Mesangial cell (primary cell): ENCODE data around the gene PSMD2. TPM values are rescaled to one million over a fixed set of nuclear protein-coding genes. Genes with fewer than 3 reads are reported as not detected.

Experiments used
- total RNA-seq: library from RNA; depleted of rRNA; stranded (reverse); fragments of >200 nt; gene quantifications from 2 replicates; pipeline ENCODE4 v1.2.3, GENCODE V29; 2015

PSMD2 gene
- 278 and 988 TPM in 2 replicates for total RNA-seq

DNA sequence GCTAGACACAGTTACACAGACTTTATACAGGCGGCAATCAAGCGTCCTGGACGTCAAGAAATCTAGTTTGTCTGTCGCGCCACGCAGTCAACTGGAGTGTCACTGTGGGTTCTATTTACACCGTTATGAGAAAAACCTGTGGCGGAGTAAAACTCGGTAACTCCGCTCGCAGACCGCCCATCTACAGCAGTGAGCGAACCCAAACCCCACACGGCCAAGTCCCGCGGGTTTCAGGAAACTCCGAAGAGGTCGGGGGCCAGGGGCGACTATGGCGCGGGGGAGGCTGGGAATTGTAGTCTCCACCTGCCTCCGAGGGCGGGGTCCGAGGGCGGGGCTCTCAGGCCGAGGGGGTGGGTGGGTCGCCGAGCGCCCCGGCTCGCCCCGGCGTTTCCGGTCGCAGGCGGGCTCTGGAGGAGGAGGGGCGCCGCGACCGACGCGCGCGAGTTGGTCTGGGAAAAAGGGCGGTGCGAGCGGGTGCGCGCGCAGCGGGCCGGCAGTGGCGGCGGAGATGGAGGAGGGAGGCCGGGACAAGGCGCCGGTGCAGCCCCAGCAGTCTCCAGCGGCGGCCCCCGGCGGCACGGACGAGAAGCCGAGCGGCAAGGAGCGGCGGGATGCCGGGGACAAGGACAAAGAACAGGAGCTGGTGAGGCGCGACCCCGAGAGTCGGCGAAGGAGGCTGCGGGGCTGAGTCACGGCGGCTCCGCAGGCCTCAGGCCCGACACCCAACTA, at the start of gene PSMD2:
Gene PSMD2 (plus strand): TSS at position 483 of the 729 bp plus-strand sequence. CDS start 26 bp downstream, at position 509.

GRCh38 chr3:184249412-184250166, 49.5 kb upstream of the PSMD2 start, which contains the start of gene EEF1AKMT4:
EEF1AKMT4 (plus strand) TSS chr3:184249672; CDS start chr3:184249695, 23 bp downstream.

DNA sequence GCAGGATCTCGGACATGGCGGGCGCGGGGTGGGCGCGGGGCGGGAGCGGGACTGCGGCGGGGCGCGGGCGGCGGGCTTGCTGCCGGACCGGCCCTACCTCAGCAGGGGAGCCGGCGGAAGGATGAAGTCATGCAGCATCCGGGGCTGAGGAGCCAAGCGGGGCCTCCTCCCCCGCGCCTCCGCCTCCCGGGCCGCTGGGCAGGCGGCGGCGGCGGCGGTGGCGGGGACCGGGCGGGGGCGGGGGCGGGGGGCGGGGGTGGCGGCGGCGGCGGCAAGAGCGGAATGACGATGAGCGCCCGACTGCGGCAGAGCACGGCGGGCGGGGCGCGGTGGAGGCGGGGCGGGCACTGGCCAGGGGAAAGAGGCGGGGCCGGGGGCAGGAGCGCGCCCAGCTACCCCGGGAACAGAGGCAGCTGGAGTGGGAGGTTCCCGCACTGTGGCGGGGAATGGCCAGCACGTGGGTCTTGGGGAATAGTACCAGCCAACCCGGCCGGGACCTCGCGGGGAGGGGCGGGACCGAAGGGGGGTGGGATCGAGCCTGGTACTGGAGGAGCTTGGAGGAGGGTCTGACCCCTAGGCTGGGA, 37.7 kb upstream of the PSMD2 start, which contains the start of gene CAMK2N2:
Gene CAMK2N2 (minus strand): TSS at position 284 of the 584 bp plus-strand sequence. CDS start 268 bp downstream, at position 16.

DNA sequence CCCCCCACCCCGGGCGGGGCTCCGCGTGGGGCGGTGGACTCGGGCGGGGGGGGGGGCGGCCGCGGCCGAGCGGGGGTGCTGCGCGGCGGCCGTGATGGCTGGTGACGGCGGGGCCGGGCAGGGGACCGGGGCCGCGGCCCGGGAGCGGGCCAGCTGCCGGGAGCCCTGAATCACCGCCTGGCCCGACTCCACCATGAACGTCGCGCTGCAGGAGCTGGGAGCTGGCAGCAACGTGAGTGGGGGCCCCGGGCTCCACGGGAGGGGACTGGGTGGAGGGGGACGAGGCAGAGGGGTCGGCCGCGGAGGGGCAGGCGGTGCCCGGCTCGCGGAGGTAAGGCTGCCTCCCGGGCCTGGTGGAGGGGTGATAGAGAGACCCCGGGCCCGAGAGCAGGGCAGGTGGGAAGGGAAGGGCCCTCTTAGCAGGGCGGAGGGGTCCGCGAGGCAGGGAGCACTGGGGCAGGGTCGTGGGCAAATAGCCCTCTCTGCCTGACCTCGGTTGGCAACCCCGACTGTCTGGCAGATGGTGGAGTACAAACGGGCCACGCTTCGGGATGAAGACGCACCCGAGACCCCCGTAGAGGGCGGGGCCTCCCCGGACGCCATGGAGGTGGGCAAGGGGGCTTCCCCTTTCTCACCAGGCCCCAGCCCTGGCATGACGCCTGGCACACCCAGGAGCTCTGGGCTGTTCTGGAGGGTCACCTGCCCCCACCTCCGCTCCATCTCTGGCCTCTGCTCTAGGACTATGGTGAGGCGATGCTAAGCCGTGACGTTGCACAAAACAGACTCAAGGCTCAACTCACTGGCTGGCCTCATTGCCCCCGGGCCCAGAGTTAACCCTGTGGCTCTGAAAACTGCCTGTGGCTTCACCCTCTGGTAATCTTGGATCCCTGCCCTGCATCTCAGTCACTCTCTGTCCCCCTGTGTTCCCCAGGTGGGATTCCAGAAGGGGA, 22.8 kb upstream of the PSMD2 start, which contains the start of gene ECE2:
Gene ECE2 (plus strand): TSS at position 62 of the 950 bp plus-strand sequence. CDS start 132 bp downstream, at position 194.

GRCh38 chr3:184314363-184314699, 15.3 kb downstream of the PSMD2 start, which contains the start of gene EIF4G1:
EIF4G1 (plus strand) TSS chr3:184314606; CDS start chr3:184315797, 1,191 bp downstream.

DNA sequence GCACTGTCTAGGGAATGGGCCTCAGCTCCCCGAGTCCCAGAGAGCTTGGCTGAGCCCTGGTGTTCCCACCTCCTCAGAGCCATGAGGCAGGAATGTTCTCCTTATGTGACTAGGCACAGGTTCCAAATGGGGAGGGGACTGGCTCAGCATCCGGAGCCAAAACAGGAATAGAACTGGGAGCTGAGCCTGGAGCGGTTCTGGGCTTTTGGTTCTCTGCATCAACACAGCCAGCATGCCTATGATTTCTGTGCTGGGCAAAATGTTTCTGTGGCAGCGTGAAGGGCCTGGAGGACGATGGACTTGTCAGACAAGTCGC, 38.3 kb downstream of the PSMD2 start, which contains the start of gene FAM131A:
Gene FAM131A (plus strand): TSS at position 202 of the 316 bp plus-strand sequence. CDS start 31 bp downstream, at position 233.

Other genes with a start within 250 kb of the PSMD2 start
- not detected in 2 replicates for gene HTR3C, start 246.2 kb upstream of the PSMD2 start, total RNA-seq
- gene HTR3E, start 202.2 kb upstream of the PSMD2 start, total RNA-seq = not detected in 2 replicates
- 21.8 and 30.5 TPM in 2 replicates for gene EIF2B5, start 163.9 kb upstream of the PSMD2 start, total RNA-seq
- gene DVL3, start 143.9 kb upstream of the PSMD2 start, total RNA-seq = 42.0 and 79.0 TPM in 2 replicates
- gene AP2M1, start 124.4 kb upstream of the PSMD2 start, total RNA-seq = 383 and 406 TPM in 2 replicates
- gene ABCF3, start 113.0 kb upstream of the PSMD2 start, total RNA-seq = 40.4 and 79.1 TPM in 2 replicates
- 0.13 TPM in 1 of 2 replicates, not detected in the other for gene VWA5B2, start 69.7 kb upstream of the PSMD2 start, total RNA-seq
- 64.1 and 67.6 TPM in 2 replicates for gene ALG3, start 50.3 kb upstream of the PSMD2 start, total RNA-seq
- 6.2 and 7.2 TPM in 2 replicates for gene EEF1AKMT4, start 49.6 kb upstream of the PSMD2 start, total RNA-seq
- 0.16 and 0.38 TPM in 2 replicates for gene CAMK2N2, start 37.7 kb upstream of the PSMD2 start, total RNA-seq
- not detected in 2 replicates for gene ECE2, start 23.2 kb upstream of the PSMD2 start, total RNA-seq
- 314 and 479 TPM in 2 replicates for gene EIF4G1, start 15.4 kb downstream of the PSMD2 start, total RNA-seq
- gene FAM131A, start 38.4 kb downstream of the PSMD2 start, total RNA-seq = 15.6 and 19.6 TPM in 2 replicates
- 3.9 and 4.1 TPM in 2 replicates for gene CLCN2, start 62.4 kb downstream of the PSMD2 start, total RNA-seq
- 50.3 and 105 TPM in 2 replicates for gene POLR2H, start 62.5 kb downstream of the PSMD2 start, total RNA-seq
- not detected in 2 replicates for gene THPO, start 79.0 kb downstream of the PSMD2 start, total RNA-seq
- under 0.01 and 0.13 TPM in 2 replicates for gene CHRD, start 80.8 kb downstream of the PSMD2 start, total RNA-seq